MM.1S (cell line): ENCODE data around the gene PGA4.

Experiments
- CTCF ChIP-seq: fragments of 300-600 bp; sonication (generic); IDR thresholded peaks from 2 replicates; pipeline ENCODE4 v1.5.1; 2016; ENCODE audit warnings: antibody characterized with exemption, low read length, mixed read lengths
- EZH2phosphoT487 ChIP-seq: fragments of 300-600 bp; sonication (generic); IDR thresholded peaks from 2 replicates; pipeline ENCODE4 v1.6.1; 2018; ENCODE audit warnings: antibody characterized with exemption, low read length

- TF ChIP-seq CTCF (no peak), EZH2phosphoT487 (no peak)
Measured at GRCh38 chr11:61266602-61267001, 44.5 kb downstream of the PGA4 start.
